SHP77 (cell line): ENCODE measurements around the gene CTXND1.
"Not testable (repeated sequence)": the region's sequence is repeated elsewhere in the genome, so short reads cannot be mapped to it uniquely, and the experiment has no call there.

Source experiments
- DNase-seq, 2 experiments: peaks; one replicate each; lab custom pipeline; 2025; lab: John Stamatoyannopoulos, UW

The CTXND1 gene

GRCh38 chr15:80159301-80159700, 92.7 kb downstream of the CTXND1 start:
- DNase-seq: no peak

GRCh38 chr15:80157215-80157614, 94.8 kb downstream of the CTXND1 start:
- no peak for DNase-seq

GRCh38 chr15:80156176-80156720, 95.8 kb downstream of the CTXND1 start:
- no peak for DNase-seq

- DNase-seq: not testable (repeated sequence)
Observed at GRCh38 chr15:80155378-80156175, 96.4 kb downstream of the CTXND1 start.

GRCh38 chr15:80155001-80155377, 97.0 kb downstream of the CTXND1 start:
- no peak for DNase-seq

GRCh38 chr15:80154336-80154735, 97.7 kb downstream of the CTXND1 start:
- no peak for DNase-seq

- DNase-seq: no peak
Observed at GRCh38 chr15:80153900-80154299, 98.1 kb downstream of the CTXND1 start.

- DNase-seq: peak; percentile 43 to 69
Observed at GRCh38 chr15:80152896-80153876, 98.8 kb downstream of the CTXND1 start, which contains the start of gene FAH. FAH (plus strand) TSS chr15:80152999; CDS start chr15:80153055, 56 bp downstream.

- peak; percentile 88 to 91 for DNase-seq
Observed at GRCh38 chr15:80152180-80152895, 99.7 kb downstream of the CTXND1 start.

GRCh38 chr15:80151576-80151975, 100.4 kb downstream of the CTXND1 start:
- DNase-seq: no peak

GRCh38 chr15:80151148-80151547, 100.9 kb downstream of the CTXND1 start:
- DNase-seq: no peak
